H9 (cell line): ENCODE measurements around the gene SUPT5H. TPM values are rescaled to one million over a fixed set of nuclear protein-coding genes. Genes with fewer than 3 reads are reported as not detected.

Experiments
- DNase-seq: peaks from one replicate; pipeline ENCODE4 v3.0.0-alpha.2; 2017
- H2AFZ ChIP-seq: one replicate; pipeline ENCODE4 v1.6.1; 2013; ENCODE audit warnings: mild to moderate bottlenecking, low read length, control low read depth, moderate library complexity
- H2AK5ac ChIP-seq: 2 replicates; pipeline ENCODE4 v1.6.1; 2013; ENCODE audit warnings: low read length, control low read depth, mixed read lengths; ENCODE audit not compliant: insufficient read length
- H2BK120ac ChIP-seq: one replicate; pipeline ENCODE4 v1.6.1; 2013; ENCODE audit warnings: low read depth, mild to moderate bottlenecking, low read length, control low read depth, inconsistent platforms; ENCODE audit not compliant: poor library complexity, severe bottlenecking
- H2BK12ac ChIP-seq: 2 replicates; pipeline ENCODE4 v1.6.1; 2013; ENCODE audit warnings: low read length, control low read depth, mixed read lengths, low read depth; ENCODE audit not compliant: insufficient read length
- H2BK15ac ChIP-seq: 2 replicates; pipeline ENCODE4 v1.6.1; 2013; ENCODE audit warnings: low read depth, low read length, control low read depth
- H2BK20ac ChIP-seq: one replicate; pipeline ENCODE4 v1.6.1; 2013; ENCODE audit warnings: low read depth, mild to moderate bottlenecking, low read length, control low read depth, inconsistent platforms; ENCODE audit not compliant: poor library complexity, severe bottlenecking
- H2BK5ac ChIP-seq: 2 replicates; pipeline ENCODE4 v1.6.1; 2013; ENCODE audit warnings: low read length, control low read depth, mixed read lengths; ENCODE audit not compliant: insufficient read length
- H3K14ac ChIP-seq: 2 replicates; pipeline ENCODE4 v1.6.1; 2013; ENCODE audit warnings: low read length, control low read depth; ENCODE audit not compliant: insufficient read depth
- H3K18ac ChIP-seq: 2 replicates; pipeline ENCODE4 v1.6.1; 2013; ENCODE audit warnings: low read depth, mild to moderate bottlenecking, mixed read lengths, low read length, control low read depth; ENCODE audit not compliant: insufficient read length
- H3K23ac ChIP-seq: 2 replicates; pipeline ENCODE4 v1.6.1; 2013; ENCODE audit warnings: low read length, control low read depth, mixed read lengths, low read depth; ENCODE audit not compliant: insufficient read length
- H3K23me2 ChIP-seq: 2 replicates; pipeline ENCODE4 v1.6.1; 2013; ENCODE audit warnings: low read depth, mild to moderate bottlenecking, mixed read lengths, low read length, control low read depth; ENCODE audit not compliant: insufficient read length, poor library complexity, severe bottlenecking
- H3K27ac ChIP-seq: 2 replicates; pipeline ENCODE4 v1.5.1; 2013; ENCODE audit warnings: low read length, control low read depth, mixed read lengths, low read depth; ENCODE audit not compliant: insufficient read length
- H3K27me3 ChIP-seq: 2 replicates; pipeline ENCODE4 v1.6.1; 2013; ENCODE audit warnings: low read length, control low read depth, inconsistent platforms; ENCODE audit not compliant: insufficient read depth
- H3K4ac ChIP-seq: 2 replicates; pipeline ENCODE4 v1.6.1; 2013; ENCODE audit warnings: low read depth, mild to moderate bottlenecking, control low read depth, inconsistent platforms, low read length, moderate library complexity
- H3K4me1 ChIP-seq: 2 replicates; pipeline ENCODE4 v1.6.1; 2013; ENCODE audit warnings: low read length, control low read depth, inconsistent platforms; ENCODE audit not compliant: insufficient read depth
- H3K4me2 ChIP-seq: 2 replicates; pipeline ENCODE4 v1.6.1; 2013; ENCODE audit warnings: low read length, control low read depth, mixed read lengths; ENCODE audit not compliant: insufficient read length, insufficient read depth
- H3K56ac ChIP-seq: 2 replicates; pipeline ENCODE4 v1.6.1; 2013; ENCODE audit warnings: low read depth, mild to moderate bottlenecking, mixed read lengths, low read length, control low read depth; ENCODE audit not compliant: insufficient read length
- H3K79me1 ChIP-seq: 2 replicates; pipeline ENCODE4 v1.6.1; 2013; ENCODE audit warnings: low read depth, mild to moderate bottlenecking, moderate library complexity, low read length, control low read depth, inconsistent platforms; ENCODE audit not compliant: insufficient read depth, poor library complexity, severe bottlenecking
- H3K79me2 ChIP-seq: 2 replicates; pipeline ENCODE4 v1.6.1; 2013; ENCODE audit warnings: low read length, control low read depth, inconsistent platforms; ENCODE audit not compliant: insufficient read depth
- H3K9ac ChIP-seq: 2 replicates; pipeline ENCODE4 v1.6.1; 2013; ENCODE audit warnings: low read length, control low read depth, mixed read lengths; ENCODE audit not compliant: insufficient read length; ENCODE audit errors: extremely low read depth
- H3K9me3 ChIP-seq: one replicate; pipeline ENCODE4 v1.6.1; 2013; ENCODE audit warnings: low read depth, low read length, inconsistent platforms; ENCODE audit not compliant: control insufficient read depth
- H3T11ph ChIP-seq: one replicate; pipeline ENCODE4 v1.6.1; 2013; ENCODE audit warnings: mild to moderate bottlenecking, low read length, control low read depth, inconsistent platforms
- H4K20me1 ChIP-seq: one replicate; pipeline ENCODE4 v1.6.1; 2013; ENCODE audit not compliant: control insufficient read depth, insufficient read length, insufficient read depth
- H4K5ac ChIP-seq: 2 replicates; pipeline ENCODE4 v1.6.1; 2013; ENCODE audit warnings: low read depth, mild to moderate bottlenecking, mixed read lengths, low read length, control low read depth; ENCODE audit not compliant: insufficient read length
- H4K8ac ChIP-seq: replicated peaks from 2 replicates; pipeline ENCODE4 v1.6.1; 2013; ENCODE audit warnings: low read length, control low read depth, mixed read lengths, low read depth; ENCODE audit not compliant: insufficient read length
- H4K91ac ChIP-seq: 2 replicates; pipeline ENCODE4 v1.6.1; 2013; ENCODE audit warnings: low read depth, mild to moderate bottlenecking, moderate library complexity, mixed read lengths, low read length, control low read depth; ENCODE audit not compliant: insufficient read length
- H3K27ac Mint-ChIP-seq, 3 experiments: 2 replicates in 2 of 3; 3 replicates in 1 of 3; pipeline ENCODE4 v1.8.0; 2020 to 2021; ENCODE audit warnings: mixed read lengths in 3 of 3, mild to moderate bottlenecking in 1 of 3, moderate library complexity in 1 of 3
- H3K27me3 Mint-ChIP-seq: 2 replicates; pipeline ENCODE4 v1.8.0; 2021; ENCODE audit warnings: low read depth, mild to moderate bottlenecking, moderate library complexity, mixed read lengths
- H3K36me3 Mint-ChIP-seq, 3 experiments: 2 replicates in 2 of 3; 3 replicates in 1 of 3; pipeline ENCODE4 v1.8.0; 2020 to 2021; ENCODE audit warnings: low read depth in 3 of 3, mixed read lengths in 3 of 3; ENCODE audit not compliant: insufficient read depth in 1 of 3
- H3K4me1 Mint-ChIP-seq, 2 experiments: 2 replicates each; pipeline ENCODE4 v1.8.0; 2020; ENCODE audit warnings: mixed read lengths in 2 of 2
- H3K4me3 Mint-ChIP-seq, 2 experiments: 2 replicates in 1 of 2; 3 replicates in 1 of 2; pipeline ENCODE4 v1.8.0; 2020 to 2021; ENCODE audit warnings: mild to moderate bottlenecking in 2 of 2, mixed read lengths in 2 of 2, moderate library complexity in 1 of 2
- H3K9me3 Mint-ChIP-seq, 2 experiments: 2 replicates in 1 of 2; 3 replicates in 1 of 2; pipeline ENCODE4 v1.8.0; 2020; ENCODE audit warnings: mild to moderate bottlenecking in 2 of 2, mixed read lengths in 2 of 2, moderate library complexity in 1 of 2
- WGBS: extraction: QIAGEN DNeasy Blood & Tissue Kit; methylation state at CpG from one replicate; pipeline ENCODE4 v1.1.7; 2013; ENCODE audit warnings: missing lambda C conversion rate, low lambda C conversion rate, mixed read lengths; ENCODE audit not compliant: insufficient read length; ENCODE audit errors: extremely low coverage; 5-methylcytosine and 5-hydroxymethylcytosine counted together
- long read RNA-seq: library from polyadenylated mRNA; unstranded; transcript quantifications from one replicate; pipeline ENCODE4 v2.0.0, GENCODE V29; 2020
- total RNA-seq: library from RNA; stranded (reverse); gene quantifications from 2 replicates; pipeline ENCODE4 v1.2.1, GENCODE V29; 2021
- TF ChIP-seq, protein P1 (sequence below): fragments of 200-600 bp; sonication (generic); conservative IDR thresholded peaks from 3 replicates; pipeline ENCODE4 v1.8.0; 2021; ENCODE audit warnings: antibody characterized with exemption, mild to moderate bottlenecking

The SUPT5H gene
- total RNA-seq = 141 and 145 TPM in 2 replicates
- long read RNA-seq, transcript SUPT5H-203 (29 exons, 3,698 nt) = minor isoform, 6 of 84 reads
- long read RNA-seq, transcript SUPT5H-201 (28 exons, 3,770 nt) = major isoform, 9 of 84 reads
- long read RNA-seq, partial matches to known transcripts = 54 of 84 reads
- long read RNA-seq, other reads (novel, unspliced or antisense) = 15 of 84 reads

DNA sequence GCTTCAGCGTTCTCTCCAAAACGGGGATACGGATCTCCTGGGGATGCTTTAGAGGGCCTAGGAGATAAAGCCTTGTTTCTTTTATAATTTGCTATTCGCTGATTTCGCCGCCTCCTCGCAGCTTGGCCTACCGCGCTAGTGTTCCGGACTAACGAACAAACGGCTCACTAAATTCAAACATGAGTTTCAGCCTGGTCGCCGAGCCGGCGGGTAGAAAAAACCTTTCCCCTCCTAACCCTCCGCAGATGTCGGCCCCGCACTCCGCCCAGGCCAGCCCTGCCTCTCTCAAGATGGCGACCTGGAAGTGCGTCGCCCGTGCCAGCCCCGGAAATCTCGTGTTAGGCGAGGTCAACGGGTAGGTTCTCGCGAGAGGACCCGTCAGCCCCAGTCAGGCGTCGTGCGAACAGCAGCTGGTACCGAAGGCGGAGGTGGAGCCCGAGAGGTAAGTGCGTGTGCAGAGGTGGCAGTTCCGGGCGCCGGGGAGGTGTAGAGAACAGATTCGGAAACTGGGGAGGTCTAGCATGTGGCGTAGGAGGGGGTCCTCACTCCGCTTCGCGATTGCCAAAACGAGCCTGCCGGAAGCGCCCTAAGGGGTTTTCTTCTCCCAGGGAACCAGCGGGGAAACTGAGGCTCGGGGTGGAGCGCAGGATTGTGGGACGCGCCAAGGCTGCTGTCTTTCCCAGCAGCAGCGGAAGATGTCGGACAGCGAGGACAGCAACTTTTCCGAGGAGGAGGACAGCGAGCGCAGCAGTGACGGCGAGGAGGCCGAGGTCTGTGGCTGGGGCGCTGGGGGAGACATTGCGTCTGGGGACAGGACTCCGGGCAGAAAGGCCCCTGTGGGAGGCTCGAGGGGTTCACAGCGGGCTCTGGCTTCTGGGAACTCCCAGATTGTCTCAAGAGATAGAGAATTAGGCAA, at the start of gene SUPT5H:
SUPT5H (plus strand) TSS at position 387 of the 916 bp plus-strand sequence; CDS start at position 696, 309 bp downstream.
- Histone ChIP-seq H3K4me2 (peak within 1 kb of the TSS; percentile 84), H2BK5ac (no peak within 1 kb of the TSS), H3K23me2 (peaks cover 5% of the 10 kb centered on the region), H3K4ac (no peak within 1 kb of the TSS), H3K4me1 (no peaks in the 10 kb centered on the region), H3K23ac (no peak within 1 kb of the TSS), H2BK12ac (no peak within 1 kb of the TSS), H2AFZ (no peak within 1 kb of the TSS), H4K20me1 (no peaks in the 10 kb centered on the region), H4K5ac (peak within 1 kb of the TSS; percentile 6), H3K79me2 (peaks cover 40% of the 10 kb centered on the region; the same call in 1 of the 2 replicates), H3K27ac (peak within 1 kb of the TSS; percentile 45), H2BK120ac (peak within 1 kb of the TSS; percentile 38), H2BK20ac (no peak within 1 kb of the TSS), H3K79me1 (peaks cover 11% of the 10 kb centered on the region), H3K9ac (peak within 1 kb of the TSS; percentile 96), H3T11ph (no peak within 1 kb of the TSS), H4K8ac (no peak within 1 kb of the TSS), H3K9me3 (no peaks in the 10 kb centered on the region), H3K56ac (no peak within 1 kb of the TSS), H3K27me3 (no peaks in the 10 kb centered on the region), H3K14ac (peak within 1 kb of the TSS; percentile 77; the same call in 1 of the 2 replicates), H2AK5ac (no peak within 1 kb of the TSS), H2BK15ac (no peak within 1 kb of the TSS), H4K91ac (no peak within 1 kb of the TSS), H3K18ac (peak within 1 kb of the TSS; percentile 68)
- Mint-ChIP-seq H3K4me1 (peaks cover 10 to 15% of the 10 kb centered on the region in 2 experiments), H3K36me3 (peaks cover 7 to 33% (median 29%) of the 10 kb centered on the region in 3 experiments; a peak in 6 of 7 replicates), H3K27ac (peak within 1 kb of the TSS; percentile 91 to 99 (median 98)), H3K9me3 (peaks cover 0 to 5% of the 10 kb centered on the region in 2 experiments; a peak in 2 of 5 replicates), H3K4me3 (peak within 1 kb of the TSS; percentile 84 to 97), H3K27me3 (peaks cover 4% of the 10 kb centered on the region; the same call in 1 of the 2 replicates)
- no CpG with 5 or more reads among the region's 68 CpGs for WGBS
- peak; percentile 97 for DNase-seq
- TF ChIP-seq, protein P1, sequence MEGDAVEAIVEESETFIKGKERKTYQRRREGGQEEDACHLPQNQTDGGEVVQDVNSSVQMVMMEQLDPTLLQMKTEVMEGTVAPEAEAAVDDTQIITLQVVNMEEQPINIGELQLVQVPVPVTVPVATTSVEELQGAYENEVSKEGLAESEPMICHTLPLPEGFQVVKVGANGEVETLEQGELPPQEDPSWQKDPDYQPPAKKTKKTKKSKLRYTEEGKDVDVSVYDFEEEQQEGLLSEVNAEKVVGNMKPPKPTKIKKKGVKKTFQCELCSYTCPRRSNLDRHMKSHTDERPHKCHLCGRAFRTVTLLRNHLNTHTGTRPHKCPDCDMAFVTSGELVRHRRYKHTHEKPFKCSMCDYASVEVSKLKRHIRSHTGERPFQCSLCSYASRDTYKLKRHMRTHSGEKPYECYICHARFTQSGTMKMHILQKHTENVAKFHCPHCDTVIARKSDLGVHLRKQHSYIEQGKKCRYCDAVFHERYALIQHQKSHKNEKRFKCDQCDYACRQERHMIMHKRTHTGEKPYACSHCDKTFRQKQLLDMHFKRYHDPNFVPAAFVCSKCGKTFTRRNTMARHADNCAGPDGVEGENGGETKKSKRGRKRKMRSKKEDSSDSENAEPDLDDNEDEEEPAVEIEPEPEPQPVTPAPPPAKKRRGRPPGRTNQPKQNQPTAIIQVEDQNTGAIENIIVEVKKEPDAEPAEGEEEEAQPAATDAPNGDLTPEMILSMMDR = no peak
